Measurements from ENCODE around the gene MEIS1.

MEIS1 gene

GRCh38 chr2:66460031-66460430 is 25.1 kb downstream of the MEIS1 start:
- no peak overlapping the region for H3K4me3 ChIP-seq (ENCODE audit: low read depth, low read length)

DNA sequence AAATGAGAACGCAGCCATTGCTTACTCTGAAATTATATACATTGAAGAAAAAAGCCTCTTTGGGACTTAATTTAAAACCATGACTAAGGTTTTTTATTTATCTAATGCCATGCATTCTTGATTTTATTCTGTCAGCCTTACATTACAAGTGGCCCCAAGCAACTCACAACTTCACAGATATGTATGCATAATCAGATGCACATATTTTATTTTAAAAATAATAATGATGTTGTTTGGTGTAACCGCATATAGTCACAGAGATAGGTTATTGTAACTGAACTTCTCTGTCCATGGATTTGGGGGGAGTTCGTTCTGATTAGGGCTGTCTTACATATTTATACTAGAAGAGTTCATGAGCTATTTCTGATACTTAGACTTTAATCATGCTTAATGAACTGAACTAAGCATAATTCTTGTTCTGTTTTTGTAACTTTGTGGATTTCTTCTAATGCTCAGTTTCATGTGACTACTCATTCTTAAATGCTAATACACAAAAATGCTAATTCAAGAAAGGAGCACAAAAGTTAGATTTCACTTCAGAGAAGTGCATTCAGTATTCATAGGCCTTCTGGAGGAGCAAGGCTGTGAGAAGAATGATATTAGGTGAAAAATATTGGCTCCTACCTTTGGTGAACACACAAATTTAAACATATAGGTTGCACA is 26.2 kb downstream of the MEIS1 start:
- TF ChIP-seq, protein P1, sequence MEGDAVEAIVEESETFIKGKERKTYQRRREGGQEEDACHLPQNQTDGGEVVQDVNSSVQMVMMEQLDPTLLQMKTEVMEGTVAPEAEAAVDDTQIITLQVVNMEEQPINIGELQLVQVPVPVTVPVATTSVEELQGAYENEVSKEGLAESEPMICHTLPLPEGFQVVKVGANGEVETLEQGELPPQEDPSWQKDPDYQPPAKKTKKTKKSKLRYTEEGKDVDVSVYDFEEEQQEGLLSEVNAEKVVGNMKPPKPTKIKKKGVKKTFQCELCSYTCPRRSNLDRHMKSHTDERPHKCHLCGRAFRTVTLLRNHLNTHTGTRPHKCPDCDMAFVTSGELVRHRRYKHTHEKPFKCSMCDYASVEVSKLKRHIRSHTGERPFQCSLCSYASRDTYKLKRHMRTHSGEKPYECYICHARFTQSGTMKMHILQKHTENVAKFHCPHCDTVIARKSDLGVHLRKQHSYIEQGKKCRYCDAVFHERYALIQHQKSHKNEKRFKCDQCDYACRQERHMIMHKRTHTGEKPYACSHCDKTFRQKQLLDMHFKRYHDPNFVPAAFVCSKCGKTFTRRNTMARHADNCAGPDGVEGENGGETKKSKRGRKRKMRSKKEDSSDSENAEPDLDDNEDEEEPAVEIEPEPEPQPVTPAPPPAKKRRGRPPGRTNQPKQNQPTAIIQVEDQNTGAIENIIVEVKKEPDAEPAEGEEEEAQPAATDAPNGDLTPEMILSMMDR (IDR thresholded peaks at IDR 0.05; ENCODE audit: low read depth, low read length), result no peak
- no peak overlapping the region for H3K4me3 ChIP-seq (ENCODE audit: low read depth, low read length)

More at GRCh38 chr2:66460031-66460430, 25.1 kb downstream of the MEIS1 start:
- TF ChIP-seq, protein P1 (IDR thresholded peaks at IDR 0.05; ENCODE audit: low read depth, low read length), result no peak

DNA sequence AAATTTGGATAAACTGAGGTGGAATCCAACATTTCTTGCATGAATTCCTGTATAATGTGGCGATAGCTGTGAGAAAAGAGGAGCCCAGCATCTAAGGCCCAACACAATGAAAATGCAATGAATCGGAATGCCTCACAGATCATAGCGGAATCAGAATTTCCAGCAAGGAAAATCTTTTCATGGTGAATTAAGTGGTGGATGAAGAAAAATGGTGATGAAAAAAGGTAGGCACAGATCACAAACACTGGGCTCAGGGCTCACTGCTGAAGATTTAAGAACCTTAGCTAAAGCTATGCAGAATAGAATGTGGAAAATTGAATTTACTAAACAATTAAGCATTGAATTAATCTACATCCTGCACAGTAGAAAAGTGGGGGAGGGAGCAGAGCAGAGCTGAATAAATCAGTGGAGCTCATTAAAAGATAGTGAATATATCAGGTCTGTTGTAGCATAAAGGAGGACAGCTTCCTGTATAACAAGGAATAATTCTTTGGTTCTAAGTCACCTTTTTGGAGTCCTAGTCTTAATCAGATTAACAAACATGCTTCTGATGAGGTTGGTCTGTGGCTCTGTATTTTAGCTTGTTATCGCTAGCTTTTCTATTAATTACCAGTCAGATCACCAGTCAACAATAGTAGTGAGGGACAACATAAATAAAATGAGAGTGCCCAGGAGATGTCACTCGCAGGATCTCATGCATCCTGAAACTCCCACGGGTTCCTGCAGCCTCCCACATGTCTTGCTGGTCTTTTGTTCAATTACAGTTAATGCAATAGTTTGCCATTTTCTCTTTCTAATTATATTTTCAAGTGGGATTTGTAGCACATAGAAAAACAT is 27.0 kb downstream of the MEIS1 start:
- TF ChIP-seq, protein P1 (IDR thresholded peaks at IDR 0.05; ENCODE audit: low read depth, low read length), result no peak

GRCh38 chr2:66462501-66462825 is 27.5 kb downstream of the MEIS1 start:
- TF ChIP-seq, protein P1 (IDR thresholded peaks at IDR 0.05; ENCODE audit: low read depth, low read length), result no peak
- H3K4me3 ChIP-seq (ENCODE audit: low read depth, low read length), result no peak overlapping the region

More for the DNA sequence above, 27.0 kb downstream of the MEIS1 start:
- H3K4me3 ChIP-seq (ENCODE audit: low read depth, low read length), result no peak overlapping the region

GRCh38 chr2:66463206-66463755 is 28.4 kb downstream of the MEIS1 start:
- TF ChIP-seq, protein P1 (IDR thresholded peaks at IDR 0.05; ENCODE audit: low read depth, low read length), result no peak
- H3K4me3 ChIP-seq (ENCODE audit: low read depth, low read length), result no peak overlapping the region

DNA sequence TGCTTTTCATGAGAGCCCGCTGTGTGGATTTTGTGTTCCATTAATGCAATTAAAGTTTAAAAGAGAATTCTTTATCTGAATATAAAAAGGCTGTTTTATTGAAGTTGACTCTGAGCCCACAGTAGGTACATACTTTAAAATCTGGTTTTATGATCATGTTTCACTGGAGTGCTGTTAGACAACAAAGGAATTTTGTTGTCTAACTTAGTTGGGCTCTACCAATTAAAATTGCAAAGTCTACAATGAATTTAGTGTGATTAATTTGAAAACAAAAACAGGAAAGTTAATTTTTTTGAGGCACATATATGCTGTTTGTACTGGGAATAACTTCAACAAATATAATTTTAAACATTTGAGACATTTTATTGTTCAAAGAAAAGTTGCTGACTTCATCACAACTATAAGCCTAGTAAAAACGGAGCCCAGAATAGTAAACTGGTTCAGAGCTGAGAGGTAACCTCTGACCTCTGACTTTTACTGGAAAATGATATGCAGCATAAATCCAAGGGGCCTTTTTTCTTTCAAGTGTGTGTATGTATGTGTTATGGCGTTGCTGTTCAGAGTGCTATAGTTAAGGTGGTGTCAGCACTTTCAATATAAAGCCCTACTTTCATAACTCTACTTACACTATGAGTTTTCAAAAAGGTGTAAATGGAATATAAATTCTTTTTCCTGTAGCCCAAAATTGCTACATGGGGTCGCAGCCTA is 30.2 kb downstream of the MEIS1 start:
- TF ChIP-seq, protein P1 (IDR thresholded peaks at IDR 0.05; ENCODE audit: low read depth, low read length), result no peak

More for the DNA sequence above, 30.2 kb downstream of the MEIS1 start:
- no peak overlapping the region for H3K4me3 ChIP-seq (ENCODE audit: low read depth, low read length)

All from WI38 (cell line).